Gastroesophageal sphincter (tissue), 4 donors: Measurements from ENCODE around the gene DEDD2. TPM values are rescaled to one million over a fixed set of nuclear protein-coding genes. Genes with fewer than 3 reads are reported as not detected.

Source experiments
- ATAC-seq: fragments of 150-250 bp; one replicate; pipeline ENCODE4 v1.9.1; 2016; ENCODE audit warnings: mild to moderate bottlenecking, moderate library complexity
- H3K27ac ChIP-seq, 4 donors: fragments of 200-600 bp; sonication (generic) in 3 of 4; 1 replicate in 3 of 4; 2 replicates in 1 of 4; pipeline ENCODE4 v1.5.1; 2016 to 2019
- H3K27me3 ChIP-seq: fragments of 200-600 bp; sonication (generic); one replicate; pipeline ENCODE4 v1.5.1; 2019
- H3K36me3 ChIP-seq, 2 donors: fragments of 200-600 bp; sonication (generic); one replicate each; pipeline ENCODE4 v1.5.1; 2019; ENCODE audit warnings: control low read depth in 1 of 2
- H3K4me1 ChIP-seq, 3 donors: fragments of 200-600 bp; sonication (generic); 1 replicate in 2 of 3; 2 replicates in 1 of 3; pipeline ENCODE4 v1.5.1; 2016 to 2019; ENCODE audit warnings: control low read depth in 2 of 3
- H3K4me3 ChIP-seq, 2 donors: fragments of 200-600 bp; sonication (generic); one replicate each; pipeline ENCODE4 v1.5.1; 2019; ENCODE audit warnings: mild to moderate bottlenecking in 1 of 2, moderate library complexity in 1 of 2
- H3K9me3 ChIP-seq, 3 donors: fragments of 200-600 bp; sonication (generic); one replicate each; pipeline ENCODE4 v1.5.1; 2017 to 2019; ENCODE audit warnings: control low read depth in 2 of 3
- CTCF ChIP-seq, 4 experiments: fragments of 200-600 bp in 2 of 4; fragments of 450-650 bp in 2 of 4; sonication (generic) in 1 of 4; IDR thresholded peaks; one replicate each; pipeline ENCODE4 v1.5.1; 2017 to 2019; ENCODE audit warnings: antibody characterized with exemption in 4 of 4, mild to moderate bottlenecking in 2 of 4, moderate library complexity in 2 of 4
- EP300 ChIP-seq: sonication (generic); formaldehyde crosslinking; IDR thresholded peaks from one replicate; pipeline ENCODE4 v1.6.1; 2017; ENCODE audit warnings: antibody characterized with exemption, mild to moderate bottlenecking
- POLR2A ChIP-seq, 2 donors: fragments of 450-650 bp; IDR thresholded peaks; one replicate each; pipeline ENCODE4 v1.6.1; 2017; ENCODE audit warnings: antibody characterized with exemption in 2 of 2, mild to moderate bottlenecking in 2 of 2, moderate library complexity in 1 of 2
- POLR2AphosphoS5 ChIP-seq: sonication (generic); formaldehyde crosslinking; IDR thresholded peaks from one replicate; pipeline ENCODE4 v1.6.1; 2017; ENCODE audit warnings: antibody characterized with exemption
- WGBS, 2 donors: methylation state at CpG; one replicate each; pipeline ENCODE4 v1.1.5; 2018; ENCODE audit warnings: low coverage in 1 of 2; 5-methylcytosine and 5-hydroxymethylcytosine counted together
- total RNA-seq, 4 donors: library from RNA; depleted of rRNA; stranded (reverse); fragments of >200 nt; gene quantifications; one replicate each; pipeline ENCODE4 v1.1.0, GENCODE V29; 2016

Gene DEDD2
- total RNA-seq, 4 donors from 2014 or later, result 31.1 to 39.3 (median 33.4) TPM

GRCh38 chr19:42173695-42174094 is 43.8 kb downstream of the DEDD2 start:
- Histone ChIP-seq H3K4me1 (peaks cover 0 to 22% (median 6%) of the 10 kb centered on the region in 3 donors), H3K27ac (no peak overlapping the region), H3K36me3 (no peaks in the 10 kb centered on the region), H3K4me3 (no peak overlapping the region), H3K9me3 (no peaks in the 10 kb centered on the region), H3K27me3 (peaks cover 71% of the 10 kb centered on the region)
- no peak for ATAC-seq
- 80% methylated on average over 3 of the region's 5 CpGs; no CpG with 5 or more reads in 1 of the 2 donors for WGBS, 2 donors
- TF ChIP-seq EP300, result no peak

GRCh38 chr19:42172261-42172660 is 45.2 kb downstream of the DEDD2 start:
- H3K36me3 ChIP-seq, result no peaks in the 10 kb centered on the region
- ATAC-seq, result no peak
- H3K4me3 ChIP-seq, result no peak overlapping the region
- peaks cover 0 to 18% (median 6%) of the 10 kb centered on the region in 3 donors for H3K4me1 ChIP-seq
- WGBS, 2 donors, result 97 to 100% methylated on average over 1 to 3 of the region's 7 CpGs
- TF ChIP-seq POLR2AphosphoS5 (no peak), EP300 (no peak), POLR2A (IDR thresholded peaks at IDR 0.05) (no peak)
- H3K9me3 ChIP-seq, result no peaks in the 10 kb centered on the region
- no peak overlapping the region for H3K27ac ChIP-seq
- peaks cover 60% of the 10 kb centered on the region for H3K27me3 ChIP-seq

GRCh38 chr19:42170715-42171114 is 46.8 kb downstream of the DEDD2 start:
- Histone ChIP-seq H3K27ac (no peak overlapping the region), H3K36me3 (no peaks in the 10 kb centered on the region), H3K4me1 (peaks cover 0 to 5% (median under 1%) of the 10 kb centered on the region in 3 donors), H3K27me3 (peaks cover 59% of the 10 kb centered on the region), H3K9me3 (no peaks in the 10 kb centered on the region), H3K4me3 (no peak overlapping the region)
- 85 to 86% methylated on average over 5 to 9 of the region's 16 CpGs for WGBS, 2 donors
- TF ChIP-seq CTCF (IDR thresholded peaks at IDR 0.05), result no peak
- TF ChIP-seq EP300, result no peak
- TF ChIP-seq POLR2A (IDR thresholded peaks at IDR 0.05), result no peak
- no peak for TF ChIP-seq POLR2AphosphoS5
- ATAC-seq, result no peak

GRCh38 chr19:42169486-42170413 is 47.7 kb downstream of the DEDD2 start:
- TF ChIP-seq CTCF (IDR thresholded peaks at IDR 0.05) (no peak), POLR2A (IDR thresholded peaks at IDR 0.05) (no peak), EP300 (no peak), POLR2AphosphoS5 (no peak)
- Histone ChIP-seq H3K9me3 (no peaks in the 10 kb centered on the region), H3K4me3 (no peak overlapping the region), H3K27me3 (peaks cover 49% of the 10 kb centered on the region), H3K4me1 (no peaks in the 10 kb centered on the region), H3K36me3 (no peaks in the 10 kb centered on the region), H3K27ac (no peak overlapping the region)
- 73 to 82% methylated on average over 7 to 8 of the region's 19 CpGs for WGBS, 2 donors
- no peak for ATAC-seq

GRCh38 chr19:42168206-42168605 is 49.3 kb downstream of the DEDD2 start:
- 58 to 92% methylated on average over 2 to 3 of the region's 3 CpGs for WGBS, 2 donors
- Histone ChIP-seq H3K27me3 (peaks cover 39% of the 10 kb centered on the region), H3K36me3 (no peaks in the 10 kb centered on the region), H3K4me1 (no peaks in the 10 kb centered on the region), H3K4me3 (no peak overlapping the region), H3K27ac (no peak overlapping the region), H3K9me3 (no peaks in the 10 kb centered on the region)
- TF ChIP-seq EP300 (no peak), POLR2AphosphoS5 (no peak), POLR2A (IDR thresholded peaks at IDR 0.05) (no peak), CTCF (IDR thresholded peaks at IDR 0.05) (no peak)
- no peak for ATAC-seq

GRCh38 chr19:42166316-42166715 is 51.2 kb downstream of the DEDD2 start:
- Histone ChIP-seq H3K27ac (no peak overlapping the region), H3K36me3 (no peaks in the 10 kb centered on the region), H3K9me3 (no peaks in the 10 kb centered on the region), H3K4me1 (no peaks in the 10 kb centered on the region), H3K27me3 (peaks cover 36% of the 10 kb centered on the region), H3K4me3 (no peak overlapping the region)
- WGBS, 2 donors, result 41 to 53% methylated on average over 3 to 7 of the region's 7 CpGs
- no peak for TF ChIP-seq CTCF (IDR thresholded peaks at IDR 0.05)
- no peak for TF ChIP-seq EP300
- TF ChIP-seq POLR2A (IDR thresholded peaks at IDR 0.05), result no peak
- TF ChIP-seq POLR2AphosphoS5, result no peak
- ATAC-seq, result no peak
